Measurements from ENCODE around the gene CXCR5.

- TF ChIP-seq CTCF (IDR thresholded peaks at IDR 0.05): no peak
- TF ChIP-seq EZH2 (IDR thresholded peaks at IDR 0.05; ENCODE audit: borderline replicate concordance, insufficient read depth, low read depth, low read length, poor library complexity, severe bottlenecking): no peak
Measured at GRCh38 chr11:118838905-118839553, 44.7 kb upstream of the CXCR5 start.
